ENCODE measurements around the gene DERA.

Gene DERA

DNA sequence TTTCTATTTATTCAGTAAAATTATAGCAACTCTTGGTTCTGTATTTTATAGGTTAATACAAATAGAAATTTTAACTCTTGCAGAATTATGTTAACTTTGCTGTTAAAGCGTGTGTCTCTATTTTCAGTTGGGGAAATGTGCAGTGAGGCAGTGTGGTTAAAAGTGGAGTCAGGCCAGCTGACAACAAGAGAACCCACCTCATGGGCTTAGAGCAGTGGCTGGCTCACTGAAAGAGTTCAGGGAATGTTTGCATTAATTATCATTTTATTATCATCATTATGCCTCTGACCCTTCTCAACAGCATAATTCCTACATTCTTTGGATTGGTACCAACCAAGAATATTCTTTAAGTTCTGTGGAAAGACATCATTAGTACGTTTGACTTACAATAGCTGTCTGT, 163.8 kb downstream of the DERA start:
- no peak for DNase-seq (ENCODE audit: low read depth, low spot score)

DNA sequence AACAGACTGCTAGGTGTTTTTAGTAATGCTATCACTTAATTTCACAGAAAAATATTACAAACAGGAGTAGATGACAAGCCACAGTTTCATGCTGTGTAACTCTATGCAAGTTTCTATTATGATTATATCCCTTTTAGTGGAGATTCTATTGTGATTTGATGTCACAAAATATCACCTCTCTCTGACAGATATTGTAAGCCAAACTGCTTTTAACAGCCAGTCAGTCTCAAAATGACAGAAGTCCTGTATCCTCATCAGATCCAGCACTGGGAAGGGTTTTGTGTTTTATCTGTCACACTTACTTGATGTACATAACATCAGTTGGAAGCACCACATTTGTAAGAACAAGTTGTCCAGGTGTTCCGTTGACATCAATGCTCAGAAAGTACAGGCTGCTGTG, 164.8 kb downstream of the DERA start:
- no peak for DNase-seq (ENCODE audit: low read depth, low spot score)

DNA sequence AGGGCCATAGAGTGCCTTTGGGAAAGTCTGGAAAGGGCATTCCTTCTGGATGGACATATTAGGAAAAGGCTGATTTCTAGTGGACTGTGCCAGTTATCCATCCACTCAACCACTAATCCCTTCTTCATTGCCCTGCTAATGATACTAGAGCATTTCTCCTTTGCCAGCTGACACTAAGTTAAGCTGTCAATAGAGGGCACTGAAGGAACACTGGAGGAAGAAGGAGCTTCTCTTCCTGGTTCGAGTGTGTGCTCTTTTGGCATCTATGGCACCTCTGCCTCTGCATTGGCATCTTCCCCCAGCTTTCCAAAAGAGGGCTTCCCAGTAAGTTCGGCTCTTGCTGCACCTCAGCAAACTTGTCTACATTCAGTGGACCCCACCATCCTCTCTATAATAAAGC, 165.4 kb downstream of the DERA start:
- no peak for DNase-seq (ENCODE audit: low read depth, low spot score)

DNA sequence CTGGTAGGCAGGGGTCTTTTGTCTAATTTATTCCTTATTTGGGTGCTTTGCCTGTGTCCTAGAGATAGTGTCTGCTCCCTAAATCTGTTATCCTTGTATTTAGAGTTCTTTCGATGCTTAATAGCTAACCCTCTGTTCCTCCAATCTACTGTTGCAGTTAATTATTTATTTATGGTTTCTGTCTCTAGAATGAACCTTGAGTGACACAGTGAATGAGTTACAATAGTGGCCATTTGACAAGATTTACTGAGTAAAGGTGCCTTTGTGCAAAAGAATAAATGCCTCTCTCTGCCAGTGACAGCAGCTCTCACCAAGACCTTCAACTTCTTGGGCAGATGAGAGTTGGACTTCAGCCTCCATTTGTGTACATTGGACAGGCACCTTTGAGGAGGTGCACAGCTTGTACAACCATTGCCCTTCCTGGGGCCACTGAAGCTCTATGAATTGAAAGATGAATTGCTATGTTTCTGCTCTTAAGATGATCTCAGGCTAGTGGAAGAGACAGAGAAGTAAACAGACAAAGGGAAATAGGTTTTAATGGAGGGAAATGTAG, 165.9 kb downstream of the DERA start:
- no peak for DNase-seq (ENCODE audit: low read depth, low spot score)

DNA sequence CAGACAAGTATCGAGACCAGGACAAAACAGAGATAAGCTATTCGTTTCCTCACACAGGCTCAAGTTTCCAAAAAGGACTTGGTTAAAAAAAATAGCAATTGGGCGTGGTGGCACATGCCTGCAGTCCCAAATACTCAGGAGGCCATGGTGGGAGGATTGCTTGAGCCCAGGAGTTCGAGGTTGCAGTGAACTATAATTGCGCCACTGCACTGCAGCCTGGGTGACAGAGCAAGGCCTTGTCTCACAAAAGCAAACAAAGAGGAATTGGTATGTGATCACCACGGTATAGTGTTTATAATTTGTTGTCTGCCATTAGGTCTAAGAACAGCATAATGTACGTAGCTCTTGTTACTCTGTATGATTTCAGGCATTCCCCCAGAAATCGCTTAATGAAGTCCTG, 175.3 kb downstream of the DERA start:
- DNase-seq (ENCODE audit: low read depth, low spot score), result no peak

DNA sequence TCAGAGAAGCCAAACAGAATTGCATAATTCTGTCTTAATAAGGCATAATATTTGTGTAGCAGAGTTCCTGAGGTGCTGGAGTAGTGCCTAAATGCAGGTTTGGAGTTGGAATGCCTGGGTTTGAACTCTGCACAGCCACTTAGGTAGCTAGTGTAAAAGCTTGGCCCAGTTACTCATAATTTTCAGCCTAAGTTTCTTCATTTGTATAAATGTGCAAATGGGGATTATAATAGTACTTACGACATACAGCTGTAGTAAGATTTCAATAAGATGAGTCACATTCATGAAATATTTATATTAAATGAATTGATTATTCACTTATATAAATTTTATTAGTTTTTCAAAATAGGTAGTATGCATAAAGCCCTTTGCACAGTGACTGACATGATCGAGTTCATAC, 175.8 kb downstream of the DERA start:
- DNase-seq (ENCODE audit: low read depth, low spot score), result no peak

All from activated naive CD8-positive, alpha-beta T cell treated with anti-CD3 and anti-CD28 coated beads, Interleukin-2, amount 50 U/mL, for 16 hours (primary cell).